DND-41 (cell line): ENCODE data around the gene STON1.
"Not testable (repeated sequence)": the region's sequence is repeated elsewhere in the genome, so short reads cannot be mapped to it uniquely, and the experiment has no call there.

Experiments used
- ATAC-seq: fragments of 200-7000 bp; cut with Tn5 transposase; 3 replicates; pipeline ENCODE4 v1.9.1; 2021; ENCODE audit warnings: low read depth; ENCODE audit not compliant: insufficient read depth
- DNase-seq: peaks from one replicate; pipeline ENCODE4 v3.0.0-alpha.2; 2020
- H2AFZ ChIP-seq: 2 replicates; pipeline ENCODE4 v1.6.0; 2012; ENCODE audit warnings: low read depth, low read length
- H3K27ac ChIP-seq: 2 replicates; pipeline ENCODE4 v1.5.1; 2012; ENCODE audit warnings: low read length, inconsistent platforms
- H3K27me3 ChIP-seq: fragments of 200-600 bp; sonication (generic); 2 replicates; pipeline ENCODE4 v1.6.0; 2012; ENCODE audit warnings: low read length, mild to moderate bottlenecking, inconsistent platforms; ENCODE audit not compliant: insufficient read depth, poor library complexity
- H3K36me3 ChIP-seq: 2 replicates; pipeline ENCODE4 v1.5.1; 2012; ENCODE audit warnings: low read length, inconsistent platforms; ENCODE audit not compliant: insufficient read depth
- H3K4me1 ChIP-seq: 2 replicates; pipeline ENCODE4 v1.5.1; 2012; ENCODE audit warnings: mild to moderate bottlenecking, low read length; ENCODE audit not compliant: insufficient read depth
- H3K4me2 ChIP-seq: 2 replicates; pipeline ENCODE4 v1.6.0; 2012; ENCODE audit warnings: mild to moderate bottlenecking, moderate library complexity, low read length, inconsistent platforms; ENCODE audit not compliant: insufficient read depth
- H3K4me3 ChIP-seq, 2 experiments: fragments of 200-600 bp in 1 of 2; shearing (Covaris generic) in 1 of 2; 2 replicates each; pipeline ENCODE4 v1.5.1; 2012 to 2016; ENCODE audit warnings: inconsistent platforms in 2 of 2, low read length in 2 of 2, mild to moderate bottlenecking in 2 of 2, low read depth in 1 of 2, moderate library complexity in 1 of 2
- H3K79me2 ChIP-seq: 2 replicates; pipeline ENCODE4 v1.6.0; 2012; ENCODE audit warnings: low read length, inconsistent platforms; ENCODE audit not compliant: insufficient read depth
- H3K9ac ChIP-seq: 2 replicates; pipeline ENCODE4 v1.6.0; 2012; ENCODE audit warnings: low read depth, mild to moderate bottlenecking, inconsistent platforms, low read length, moderate library complexity
- H3K9me3 ChIP-seq: 2 replicates; pipeline ENCODE4 v1.5.1; 2012; ENCODE audit warnings: low read length, moderate library complexity, mild to moderate bottlenecking, inconsistent platforms; ENCODE audit not compliant: insufficient read depth, severe bottlenecking
- H4K20me1 ChIP-seq: 2 replicates; pipeline ENCODE4 v1.6.0; 2012; ENCODE audit warnings: low read length; ENCODE audit not compliant: insufficient read depth
- EZH2 ChIP-seq: IDR thresholded peaks from 3 replicates; pipeline ENCODE4 v1.6.1; 2012; ENCODE audit warnings: borderline replicate concordance, low read depth, mild to moderate bottlenecking, moderate library complexity, low read length, inconsistent platforms; ENCODE audit not compliant: severe bottlenecking
- TF ChIP-seq, protein P1 (sequence below): IDR thresholded peaks from 2 replicates; pipeline ENCODE4 v1.5.1; 2012; ENCODE audit warnings: borderline replicate concordance, low read length, moderate library complexity, mild to moderate bottlenecking; ENCODE audit not compliant: poor library complexity, severe bottlenecking; ENCODE audit errors: extremely low read depth

STON1 gene

DNA sequence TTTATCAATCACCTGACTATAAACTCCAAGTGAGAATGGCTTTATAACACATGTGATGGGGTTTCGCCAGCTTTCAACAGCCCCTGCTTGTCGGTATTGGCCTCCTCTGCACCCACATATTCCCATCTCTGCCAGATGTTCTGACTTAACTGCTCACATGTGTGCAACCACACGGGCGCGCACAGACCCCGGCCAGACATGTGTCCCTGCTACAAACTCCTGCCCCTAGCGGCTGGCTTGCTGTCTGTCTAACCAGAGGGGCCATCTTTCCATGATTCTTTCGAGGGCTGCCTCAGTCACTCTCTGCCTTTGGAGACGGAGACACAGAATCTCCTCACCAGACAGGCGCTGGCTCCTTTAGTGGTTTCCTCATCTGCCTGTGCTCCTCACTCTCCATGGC is 15.3 kb downstream of the STON1 start:
- peak; percentile 37; the same call in 1 of the 3 replicates for ATAC-seq
- H3K4me3 ChIP-seq: no peak overlapping the region
- H3K4me2 ChIP-seq: no peak overlapping the region
- no peaks in the 10 kb centered on the region for H3K27me3 ChIP-seq
- no peak overlapping the region for H3K27ac ChIP-seq
- no peaks in the 10 kb centered on the region for H3K36me3 ChIP-seq
- H4K20me1 ChIP-seq: no peaks in the 10 kb centered on the region
- no peaks in the 10 kb centered on the region for H3K79me2 ChIP-seq
- H3K9me3 ChIP-seq: no peaks in the 10 kb centered on the region
- no peaks in the 10 kb centered on the region for H3K4me1 ChIP-seq
- no peak overlapping the region for H2AFZ ChIP-seq
- H3K9ac ChIP-seq: no peak overlapping the region
- TF ChIP-seq EZH2: no peak
- TF ChIP-seq, protein P1, sequence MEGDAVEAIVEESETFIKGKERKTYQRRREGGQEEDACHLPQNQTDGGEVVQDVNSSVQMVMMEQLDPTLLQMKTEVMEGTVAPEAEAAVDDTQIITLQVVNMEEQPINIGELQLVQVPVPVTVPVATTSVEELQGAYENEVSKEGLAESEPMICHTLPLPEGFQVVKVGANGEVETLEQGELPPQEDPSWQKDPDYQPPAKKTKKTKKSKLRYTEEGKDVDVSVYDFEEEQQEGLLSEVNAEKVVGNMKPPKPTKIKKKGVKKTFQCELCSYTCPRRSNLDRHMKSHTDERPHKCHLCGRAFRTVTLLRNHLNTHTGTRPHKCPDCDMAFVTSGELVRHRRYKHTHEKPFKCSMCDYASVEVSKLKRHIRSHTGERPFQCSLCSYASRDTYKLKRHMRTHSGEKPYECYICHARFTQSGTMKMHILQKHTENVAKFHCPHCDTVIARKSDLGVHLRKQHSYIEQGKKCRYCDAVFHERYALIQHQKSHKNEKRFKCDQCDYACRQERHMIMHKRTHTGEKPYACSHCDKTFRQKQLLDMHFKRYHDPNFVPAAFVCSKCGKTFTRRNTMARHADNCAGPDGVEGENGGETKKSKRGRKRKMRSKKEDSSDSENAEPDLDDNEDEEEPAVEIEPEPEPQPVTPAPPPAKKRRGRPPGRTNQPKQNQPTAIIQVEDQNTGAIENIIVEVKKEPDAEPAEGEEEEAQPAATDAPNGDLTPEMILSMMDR: no peak
- DNase-seq: no peak

DNA sequence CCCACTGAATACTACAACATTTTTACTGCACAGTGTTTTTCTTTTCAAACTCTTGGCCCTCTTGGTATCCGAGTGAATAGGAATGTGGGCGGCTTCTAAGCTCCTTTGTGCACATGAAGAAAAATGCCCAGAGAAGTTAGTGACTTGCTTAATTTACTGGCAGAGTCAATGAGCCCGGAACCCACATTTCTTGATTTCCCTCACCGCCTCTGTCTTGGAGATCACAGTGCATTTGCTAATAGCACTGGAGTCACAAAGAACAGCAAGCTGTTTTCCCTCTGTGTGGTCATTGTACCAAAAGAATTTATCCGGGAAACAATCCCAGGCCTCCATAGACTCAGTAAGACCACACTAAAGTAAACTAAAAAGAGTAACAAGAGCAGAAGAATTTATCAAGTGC is 18.9 kb downstream of the STON1 start:
- no peak overlapping the region for H3K4me3 ChIP-seq
- no peaks in the 10 kb centered on the region for H3K4me1 ChIP-seq
- no peaks in the 10 kb centered on the region for H3K27me3 ChIP-seq
- H4K20me1 ChIP-seq: no peaks in the 10 kb centered on the region
- no peak overlapping the region for H3K4me2 ChIP-seq
- TF ChIP-seq, protein P1: no peak
- no peak for TF ChIP-seq EZH2
- no peak overlapping the region for H3K27ac ChIP-seq
- no peak overlapping the region for H2AFZ ChIP-seq
- ATAC-seq (no peak), DNase-seq (no peak)
- no peaks in the 10 kb centered on the region for H3K79me2 ChIP-seq
- no peaks in the 10 kb centered on the region for H3K9me3 ChIP-seq
- no peaks in the 10 kb centered on the region for H3K36me3 ChIP-seq
- H3K9ac ChIP-seq: no peak overlapping the region

DNA sequence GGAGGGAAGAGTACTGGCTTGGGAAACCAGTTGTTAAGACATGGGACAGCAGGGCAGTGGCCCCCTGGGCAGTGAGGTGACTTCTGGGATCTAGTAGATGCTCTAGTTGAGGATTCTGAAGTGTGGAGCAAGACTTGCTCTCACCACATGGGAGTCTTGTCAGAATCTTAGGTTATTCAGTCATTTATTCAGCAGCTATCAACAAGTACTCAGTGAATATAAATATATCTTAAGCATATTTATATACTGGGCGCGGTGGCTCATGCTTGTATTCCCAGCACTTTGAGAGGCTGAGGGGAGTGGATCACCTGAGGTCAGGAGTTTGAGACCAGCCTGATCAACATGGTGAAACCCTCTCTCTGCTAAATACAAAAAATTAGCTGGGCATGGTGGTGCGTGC is 20.0 kb downstream of the STON1 start:
- no peak overlapping the region for H3K4me2 ChIP-seq
- no peaks in the 10 kb centered on the region for H3K9me3 ChIP-seq
- H3K27me3 ChIP-seq: no peaks in the 10 kb centered on the region
- H3K36me3 ChIP-seq: no peaks in the 10 kb centered on the region
- H3K27ac ChIP-seq: no peak overlapping the region
- no peak overlapping the region for H2AFZ ChIP-seq
- no peak for ATAC-seq
- H3K4me1 ChIP-seq: no peaks in the 10 kb centered on the region
- no peak overlapping the region for H3K9ac ChIP-seq
- H3K79me2 ChIP-seq: no peaks in the 10 kb centered on the region
- no peak for TF ChIP-seq EZH2
- TF ChIP-seq, protein P1: no peak
- no peak overlapping the region for H3K4me3 ChIP-seq
- H4K20me1 ChIP-seq: no peaks in the 10 kb centered on the region
- no peak for DNase-seq

DNA sequence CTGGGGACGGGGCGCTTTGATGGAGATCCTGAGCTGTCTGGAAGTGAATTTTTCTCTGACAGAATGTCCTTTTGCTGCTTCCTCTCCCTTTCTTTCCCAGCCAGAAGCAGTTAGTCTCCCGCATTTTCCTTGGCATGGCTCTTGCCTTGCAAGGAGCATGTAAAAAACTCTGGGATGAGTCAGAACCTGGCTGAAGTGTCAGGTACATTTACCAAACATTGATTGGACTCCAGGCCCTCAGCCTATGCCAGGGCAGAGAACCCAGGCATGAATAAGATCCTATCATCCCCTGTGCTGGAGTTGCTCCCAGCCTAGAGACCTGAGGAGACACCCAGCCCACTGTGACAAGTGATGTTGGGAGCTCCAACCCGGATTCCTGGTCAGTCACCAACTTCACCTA is 21.6 kb downstream of the STON1 start:
- H3K27ac ChIP-seq: no peak overlapping the region
- ATAC-seq (no peak), DNase-seq (no peak)
- no peaks in the 10 kb centered on the region for H3K79me2 ChIP-seq
- H3K4me3 ChIP-seq: no peak overlapping the region
- H3K9me3 ChIP-seq: no peaks in the 10 kb centered on the region
- H3K4me2 ChIP-seq: no peak overlapping the region
- H3K9ac ChIP-seq: no peak overlapping the region
- no peaks in the 10 kb centered on the region for H3K27me3 ChIP-seq
- no peak overlapping the region for H2AFZ ChIP-seq
- H3K36me3 ChIP-seq: no peaks in the 10 kb centered on the region
- no peaks in the 10 kb centered on the region for H4K20me1 ChIP-seq
- no peaks in the 10 kb centered on the region for H3K4me1 ChIP-seq
- TF ChIP-seq, protein P1: no peak
- TF ChIP-seq EZH2: no peak

GRCh38 chr2:48555071-48555470 is 25.1 kb downstream of the STON1 start:
- H4K20me1 ChIP-seq, ATAC-seq, H3K79me2 ChIP-seq: not testable (repeated sequence)

More at GRCh38 chr2:48555071-48555470, 25.1 kb downstream of the STON1 start:
- H3K9me3 ChIP-seq, H2AFZ ChIP-seq, H3K27ac ChIP-seq, H3K36me3 ChIP-seq, H3K27me3 ChIP-seq, H3K9ac ChIP-seq, H3K4me1 ChIP-seq, H3K4me2 ChIP-seq, H3K4me3 ChIP-seq, DNase-seq: not testable (repeated sequence)
